Left ventricle myocardium inferior (tissue), 1 donor: Measurements from ENCODE around the gene DSCAML1. TPM values are rescaled to one million over a fixed set of nuclear protein-coding genes. Genes with fewer than 3 reads are reported as not detected.

ENCODE experiments used
- DNase-seq: peaks from one replicate; pipeline ENCODE4 v3.0.0-alpha.2; 2020
- H3K27ac ChIP-seq: fragments of 200-600 bp; replicated peaks from 2 replicates; pipeline ENCODE4 v1.8.0; 2021
- H3K27me3 ChIP-seq: fragments of 200-600 bp; 2 replicates; pipeline ENCODE4 v1.8.0; 2021; ENCODE audit warnings: low read depth
- H3K36me3 ChIP-seq: fragments of 200-600 bp; 2 replicates; pipeline ENCODE4 v1.8.0; 2021
- H3K4me1 ChIP-seq: fragments of 200-600 bp; 2 replicates; pipeline ENCODE4 v1.8.0; 2021
- H3K4me3 ChIP-seq: fragments of 200-600 bp; 2 replicates; pipeline ENCODE4 v1.8.0; 2021; ENCODE audit warnings: mild to moderate bottlenecking, moderate library complexity
- H3K9me3 ChIP-seq: fragments of 200-600 bp; replicated peaks from 2 replicates; pipeline ENCODE4 v1.8.0; 2021
- intact Hi-C: fragments of 100-400 bp; cut with micrococcal nuclease; formaldehyde crosslinking; loops from one replicate; pipeline ENCODE4 v1.11.0; 2022
- total RNA-seq: library from RNA; stranded (reverse); fragmentation: NEBNext Ultra II Directional; extraction: Animal tissue kit (Norgen Biotek cat#: 25700); gene quantifications from one replicate; pipeline ENCODE4 v1.2.1, GENCODE V29; 2021
- TF ChIP-seq, protein P1 (sequence below): fragments of 200-600 bp; IDR thresholded peaks from 2 replicates; pipeline ENCODE4 v1.8.0; 2021; ENCODE audit warnings: antibody characterized with exemption, mild to moderate bottlenecking, borderline replicate concordance
- donor health status: DM: no; HTN: yes; CAD: no; lungs with severe emphysema.

DSCAML1 gene
- total RNA-seq, 1 donor from 2014 or later, result 0.19 TPM

DNA sequence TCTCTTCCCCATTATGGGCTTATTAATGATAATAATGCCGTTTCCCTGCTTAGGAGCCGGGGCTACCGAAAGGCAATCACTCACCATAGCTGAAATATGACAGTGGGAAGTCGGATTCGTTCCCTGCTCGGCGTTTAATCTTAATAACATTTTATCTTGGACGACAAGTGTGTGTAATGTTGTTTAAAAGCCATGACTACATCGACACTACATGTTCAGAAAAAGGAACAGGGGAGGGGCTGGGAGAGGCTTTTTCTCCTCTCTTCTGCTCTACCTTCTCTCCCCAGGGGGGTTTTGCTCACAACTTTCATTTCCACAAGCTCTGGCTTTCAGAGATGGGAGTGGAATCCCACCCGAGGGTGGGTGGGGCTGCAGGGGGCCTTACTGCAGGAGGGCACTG is 105.5 kb downstream of the DSCAML1 start:
- no peaks in the 10 kb centered on the region for H3K27me3 ChIP-seq
- no peaks in the 10 kb centered on the region for H3K9me3 ChIP-seq
- H3K4me3 ChIP-seq, result no peak overlapping the region
- peaks cover 23% of the 10 kb centered on the region for H3K4me1 ChIP-seq
- no peak overlapping the region for H3K27ac ChIP-seq
- intact Hi-C loops, result no loop called here
- H3K36me3 ChIP-seq, result no peaks in the 10 kb centered on the region
- no peak for DNase-seq
- TF ChIP-seq, protein P1, sequence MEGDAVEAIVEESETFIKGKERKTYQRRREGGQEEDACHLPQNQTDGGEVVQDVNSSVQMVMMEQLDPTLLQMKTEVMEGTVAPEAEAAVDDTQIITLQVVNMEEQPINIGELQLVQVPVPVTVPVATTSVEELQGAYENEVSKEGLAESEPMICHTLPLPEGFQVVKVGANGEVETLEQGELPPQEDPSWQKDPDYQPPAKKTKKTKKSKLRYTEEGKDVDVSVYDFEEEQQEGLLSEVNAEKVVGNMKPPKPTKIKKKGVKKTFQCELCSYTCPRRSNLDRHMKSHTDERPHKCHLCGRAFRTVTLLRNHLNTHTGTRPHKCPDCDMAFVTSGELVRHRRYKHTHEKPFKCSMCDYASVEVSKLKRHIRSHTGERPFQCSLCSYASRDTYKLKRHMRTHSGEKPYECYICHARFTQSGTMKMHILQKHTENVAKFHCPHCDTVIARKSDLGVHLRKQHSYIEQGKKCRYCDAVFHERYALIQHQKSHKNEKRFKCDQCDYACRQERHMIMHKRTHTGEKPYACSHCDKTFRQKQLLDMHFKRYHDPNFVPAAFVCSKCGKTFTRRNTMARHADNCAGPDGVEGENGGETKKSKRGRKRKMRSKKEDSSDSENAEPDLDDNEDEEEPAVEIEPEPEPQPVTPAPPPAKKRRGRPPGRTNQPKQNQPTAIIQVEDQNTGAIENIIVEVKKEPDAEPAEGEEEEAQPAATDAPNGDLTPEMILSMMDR, result no peak

DNA sequence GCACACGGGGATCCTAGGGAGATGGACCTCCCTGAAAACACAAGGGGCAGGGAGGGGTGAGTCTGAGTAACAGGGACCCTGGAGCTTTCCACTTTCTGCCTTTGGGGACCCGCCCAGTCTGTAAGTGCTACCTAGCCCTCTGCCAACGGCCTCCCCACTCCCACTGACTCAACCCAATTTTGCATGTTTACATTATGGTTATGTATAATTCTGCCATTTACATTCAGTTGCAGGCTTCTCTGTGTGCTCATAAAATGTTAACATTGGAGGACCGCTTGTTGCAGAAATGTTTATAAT is 105.8 kb downstream of the DSCAML1 start:
- Histone ChIP-seq H3K27ac (no peak overlapping the region), H3K36me3 (no peaks in the 10 kb centered on the region), H3K4me1 (peaks cover 23% of the 10 kb centered on the region), H3K9me3 (no peaks in the 10 kb centered on the region), H3K27me3 (no peaks in the 10 kb centered on the region), H3K4me3 (no peak overlapping the region)
- intact Hi-C loops, result no loop called here
- TF ChIP-seq, protein P1, result no peak
- DNase-seq, result no peak

DNA sequence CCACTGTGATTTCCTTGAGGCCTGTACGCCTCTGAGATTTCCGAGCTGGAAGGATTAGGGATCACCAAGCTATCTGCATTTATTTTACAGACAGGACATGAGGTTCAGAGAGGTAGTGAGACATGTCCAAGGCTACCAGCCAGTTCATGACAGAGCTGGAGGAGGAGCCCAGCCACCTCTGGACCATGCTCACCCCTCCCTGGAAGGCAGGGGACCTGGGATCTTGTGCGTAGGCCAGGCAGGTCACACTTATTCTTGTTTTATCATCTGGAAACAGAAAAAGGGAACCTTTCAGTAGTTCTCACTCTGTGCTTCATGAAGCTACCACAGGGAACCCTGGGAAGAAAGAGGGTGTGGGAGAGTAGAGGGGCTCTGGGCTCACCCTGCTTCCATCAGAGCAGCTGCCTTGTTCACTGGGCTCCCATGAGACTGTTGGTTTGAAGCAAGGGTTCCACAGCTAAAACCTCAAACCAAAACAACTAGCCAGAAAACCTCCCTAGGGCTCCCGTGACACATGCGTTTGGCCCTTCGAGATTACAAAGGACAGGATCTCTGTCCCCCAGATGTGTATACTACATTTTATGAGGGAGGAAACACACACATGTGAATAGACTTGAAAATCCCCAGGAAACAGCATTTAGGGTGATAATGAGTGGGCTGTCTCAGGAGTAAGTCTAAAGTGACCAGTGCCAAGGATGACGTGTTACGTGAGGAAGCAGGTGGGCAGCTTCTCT is 106.4 kb downstream of the DSCAML1 start:
- H3K4me1 ChIP-seq, result peaks cover 23% of the 10 kb centered on the region
- intact Hi-C loops, result no loop called here
- DNase-seq, result no peak
- H3K27ac ChIP-seq, result no peak overlapping the region
- H3K27me3 ChIP-seq, result no peaks in the 10 kb centered on the region
- no peak overlapping the region for H3K4me3 ChIP-seq
- H3K9me3 ChIP-seq, result no peaks in the 10 kb centered on the region
- TF ChIP-seq, protein P1, result no peak
- H3K36me3 ChIP-seq, result no peaks in the 10 kb centered on the region

DNA sequence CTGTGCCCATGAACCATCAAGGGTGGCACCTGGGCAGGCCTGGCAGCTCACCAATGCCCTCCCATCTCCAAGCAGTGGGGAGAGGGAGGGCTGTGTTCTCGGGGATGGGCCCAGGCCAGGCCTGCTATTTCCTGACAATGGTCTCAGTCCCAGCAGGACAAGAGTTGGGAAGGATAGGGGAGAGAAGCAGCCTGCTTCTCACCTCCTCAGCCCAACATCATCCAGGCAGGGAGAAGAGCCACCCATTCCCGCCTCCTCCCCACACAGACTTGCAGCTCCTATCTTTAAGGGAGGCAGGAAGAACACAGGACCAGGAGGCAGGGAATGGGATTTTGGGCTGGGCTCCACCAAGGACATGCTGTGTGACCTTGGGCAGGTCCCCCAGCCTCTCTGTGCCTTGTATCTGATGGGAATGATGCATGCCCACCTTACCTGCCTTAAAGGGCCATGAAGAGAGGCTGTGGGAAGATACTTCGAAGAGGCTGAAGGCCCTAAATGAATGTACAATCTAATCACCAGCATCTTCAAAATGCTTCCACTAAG is 108.7 kb downstream of the DSCAML1 start:
- Histone ChIP-seq H3K4me3 (no peak overlapping the region), H3K27ac (no peak overlapping the region), H3K9me3 (no peaks in the 10 kb centered on the region), H3K36me3 (no peaks in the 10 kb centered on the region), H3K27me3 (no peaks in the 10 kb centered on the region), H3K4me1 (peaks cover 23% of the 10 kb centered on the region)
- intact Hi-C loops, result no loop called here
- TF ChIP-seq, protein P1, result no peak
- no peak for DNase-seq

DNA sequence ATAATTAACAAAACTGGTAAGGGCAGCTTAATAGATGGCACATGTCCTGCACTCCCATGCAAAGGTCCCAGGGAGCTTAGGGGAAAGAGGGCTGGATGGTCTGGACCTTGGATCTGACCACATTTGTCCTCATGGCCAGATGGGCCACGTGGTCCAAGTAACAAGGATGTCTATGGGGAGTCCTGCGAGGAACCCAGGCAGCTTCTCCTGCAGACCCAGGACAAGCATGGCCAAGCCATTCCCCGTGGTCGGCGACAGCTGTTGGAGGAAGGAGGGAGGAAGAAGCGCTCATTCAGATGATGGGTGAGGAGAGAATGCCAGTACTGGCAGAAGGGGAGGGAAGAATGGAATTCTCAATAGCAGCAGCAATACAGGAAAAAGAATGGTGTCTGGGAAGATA is 109.2 kb downstream of the DSCAML1 start:
- no peak for DNase-seq
- TF ChIP-seq, protein P1, result no peak
- H3K36me3 ChIP-seq, result no peaks in the 10 kb centered on the region
- H3K4me3 ChIP-seq, result no peak overlapping the region
- H3K9me3 ChIP-seq, result no peaks in the 10 kb centered on the region
- H3K27ac ChIP-seq, result no peak overlapping the region
- no peaks in the 10 kb centered on the region for H3K27me3 ChIP-seq
- intact Hi-C loops, result no loop called here
- peaks cover 23% of the 10 kb centered on the region for H3K4me1 ChIP-seq
